Mucosa of descending colon (tissue), 3 donors: Measurements from ENCODE around the gene NFATC3. TPM values are rescaled to one million over a fixed set of nuclear protein-coding genes. Genes with fewer than 3 reads are reported as not detected.

Source experiments
- ATAC-seq: fragments of 200-7000 bp; cut with Tn5 transposase; one replicate; pipeline ENCODE4 v1.9.1; 2020; ENCODE audit warnings: mild to moderate bottlenecking, moderate library complexity
- DNase-seq, 3 donors: peaks; one replicate each; pipeline ENCODE4 v3.0.0-alpha.2; 2020
- H3K36me3 ChIP-seq: fragments of 200-600 bp; one replicate; pipeline ENCODE4 v1.8.0; 2021; ENCODE audit warnings: low read depth, mild to moderate bottlenecking
- H3K4me1 ChIP-seq: fragments of 200-600 bp; one replicate; pipeline ENCODE4 v1.8.0; 2021; ENCODE audit warnings: low read depth, mild to moderate bottlenecking
- H3K4me3 ChIP-seq: fragments of 200-600 bp; one replicate; pipeline ENCODE4 v1.8.0; 2021; ENCODE audit warnings: mild to moderate bottlenecking
- H3K9me3 ChIP-seq: fragments of 200-600 bp; one replicate; pipeline ENCODE4 v1.8.0; 2021; ENCODE audit warnings: mild to moderate bottlenecking
- intact Hi-C, 2 donors: fragments of 100-400 bp; cut with DNase I in 1 of 2; cut with micrococcal nuclease in 1 of 2; formaldehyde crosslinking; loops; one replicate each; pipeline versions ENCODE4 v1.11.0 to v1.11.1; 2022; cut with DNase I, micrococcal nuclease
- total RNA-seq, 3 donors: library from RNA; stranded (reverse); fragmentation: NEBNext Ultra II Directional in 2 of 3; extraction: Animal tissue kit (Norgen Biotek cat#: 25700) in 2 of 3; gene quantifications; one replicate each; pipeline versions ENCODE4 v1.2.1 to v1.2.4, GENCODE V29; 2021 to 2023
- TF ChIP-seq, protein P1 (sequence below): fragments of 200-600 bp; IDR thresholded peaks from one replicate; pipeline ENCODE4 v1.8.0; 2022; ENCODE audit warnings: antibody characterized with exemption, mild to moderate bottlenecking
- donor health status: DM: no; HTN: no; CAD: no; lungs with moderate emphysema.
- donor health status: DM: no; HTN: no; CAD: no.
- donor health status: DM: no; HTN: yes; CAD: no.

Gene NFATC3
- total RNA-seq, 3 donors from 2014 or later = 24.2 to 44.0 (median 25.5) TPM

- Histone ChIP-seq H3K4me3 (no peak overlapping the region), H3K36me3 (no peaks in the 10 kb centered on the region), H3K4me1 (peaks cover 16% of the 10 kb centered on the region), H3K9me3 (no peaks in the 10 kb centered on the region)
- DNase-seq (peak in 1 of 3 donors; percentile 55), ATAC-seq (peak; percentile 72)
- intact Hi-C loops = no loop called here
- TF ChIP-seq, protein P1, sequence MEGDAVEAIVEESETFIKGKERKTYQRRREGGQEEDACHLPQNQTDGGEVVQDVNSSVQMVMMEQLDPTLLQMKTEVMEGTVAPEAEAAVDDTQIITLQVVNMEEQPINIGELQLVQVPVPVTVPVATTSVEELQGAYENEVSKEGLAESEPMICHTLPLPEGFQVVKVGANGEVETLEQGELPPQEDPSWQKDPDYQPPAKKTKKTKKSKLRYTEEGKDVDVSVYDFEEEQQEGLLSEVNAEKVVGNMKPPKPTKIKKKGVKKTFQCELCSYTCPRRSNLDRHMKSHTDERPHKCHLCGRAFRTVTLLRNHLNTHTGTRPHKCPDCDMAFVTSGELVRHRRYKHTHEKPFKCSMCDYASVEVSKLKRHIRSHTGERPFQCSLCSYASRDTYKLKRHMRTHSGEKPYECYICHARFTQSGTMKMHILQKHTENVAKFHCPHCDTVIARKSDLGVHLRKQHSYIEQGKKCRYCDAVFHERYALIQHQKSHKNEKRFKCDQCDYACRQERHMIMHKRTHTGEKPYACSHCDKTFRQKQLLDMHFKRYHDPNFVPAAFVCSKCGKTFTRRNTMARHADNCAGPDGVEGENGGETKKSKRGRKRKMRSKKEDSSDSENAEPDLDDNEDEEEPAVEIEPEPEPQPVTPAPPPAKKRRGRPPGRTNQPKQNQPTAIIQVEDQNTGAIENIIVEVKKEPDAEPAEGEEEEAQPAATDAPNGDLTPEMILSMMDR = no peak
Measured at GRCh38 chr16:68257251-68257905, 172.2 kb downstream of the NFATC3 start.

GRCh38 chr16:68257906-68258800 is 173.0 kb downstream of the NFATC3 start:
- ATAC-seq = peak; percentile 81
- no peaks in the 10 kb centered on the region for H3K9me3 ChIP-seq
- TF ChIP-seq, protein P1 = no peak
- no peak overlapping the region for H3K4me3 ChIP-seq
- H3K36me3 ChIP-seq = no peaks in the 10 kb centered on the region
- DNase-seq = peak; percentile 51 to 75 (median 71)
- H3K4me1 ChIP-seq = peaks cover 16% of the 10 kb centered on the region
- intact Hi-C loops = no loop called here

DNA sequence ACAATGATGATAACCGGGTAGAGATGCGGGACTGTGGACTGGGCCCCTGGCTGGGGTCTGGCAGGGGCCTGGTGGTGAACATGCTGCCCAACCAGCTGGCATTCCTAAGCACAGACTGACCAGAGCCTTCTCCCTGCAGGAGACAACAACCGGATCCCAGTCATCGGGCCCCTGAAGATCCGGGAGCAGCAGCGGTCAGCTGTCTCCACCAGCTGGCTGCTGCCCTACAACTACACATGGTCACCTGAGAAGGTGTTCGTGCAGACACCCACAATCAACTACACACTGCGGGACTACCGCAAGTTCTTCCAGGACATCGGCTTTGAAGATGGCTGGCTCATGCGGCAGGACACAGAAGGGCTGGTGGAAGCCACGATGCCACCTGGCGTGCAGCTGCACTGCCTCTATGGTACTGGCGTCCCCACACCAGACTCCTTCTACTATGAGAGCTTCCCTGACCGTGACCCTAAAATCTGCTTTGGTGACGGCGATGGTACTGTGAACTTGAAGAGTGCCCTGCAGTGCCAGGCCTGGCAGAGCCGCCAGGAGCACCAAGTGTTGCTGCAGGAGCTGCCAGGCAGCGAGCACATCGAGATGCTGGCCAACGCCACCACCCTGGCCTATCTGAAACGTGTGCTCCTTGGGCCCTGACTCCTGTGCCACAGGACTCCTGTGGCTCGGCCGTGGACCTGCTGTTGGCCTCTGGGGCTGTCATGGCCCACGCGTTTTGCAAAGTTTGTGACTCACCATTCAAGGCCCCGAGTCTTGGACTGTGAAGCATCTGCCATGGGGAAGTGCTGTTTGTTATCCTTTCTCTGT is 174.0 kb downstream of the NFATC3 start:
- no peaks in the 10 kb centered on the region for H3K36me3 ChIP-seq
- H3K9me3 ChIP-seq = no peaks in the 10 kb centered on the region
- H3K4me3 ChIP-seq = no peak overlapping the region
- no peak for DNase-seq
- intact Hi-C loops = no loop called here
- no peak for ATAC-seq
- peaks cover 21% of the 10 kb centered on the region for H3K4me1 ChIP-seq
- TF ChIP-seq, protein P1 = no peak

GRCh38 chr16:68263559-68264127 is 178.5 kb downstream of the NFATC3 start:
- TF ChIP-seq, protein P1 = no peak
- ATAC-seq (no peak), DNase-seq (no peak)
- Histone ChIP-seq H3K4me1 (peaks cover 29% of the 10 kb centered on the region), H3K9me3 (no peaks in the 10 kb centered on the region), H3K36me3 (no peaks in the 10 kb centered on the region), H3K4me3 (peak overlapping the region; percentile 64)
- intact Hi-C loops = loop anchor here in 1 of 2 donors (5.0 kb wide), 1 partner anchor 64 kb away; no protein-coding TSS in a partner anchor
